T-cell (primary cell): Measurements from ENCODE around the gene JAML. TPM values are rescaled to one million over a fixed set of nuclear protein-coding genes. Genes with fewer than 3 reads are reported as not detected.
A peak's percentile ranks its signal among the peaks of the same experiment; 100 is the strongest.

Experiments
- ATAC-seq, 4 experiments: fragments of 200-7000 bp in 3 of 4; fragments of 150-1000 bp in 1 of 4; cut with Tn5 transposase; replicated peaks in 1 of 4; 1 replicate in 3 of 4; 2 replicates in 1 of 4; pipeline ENCODE4 v1.10.0; 2021; ENCODE audit warnings: moderate library complexity in 3 of 4, mild to moderate bottlenecking in 2 of 4, moderate number of reproducible peaks in 1 of 4
- CTCF ChIA-PET, 2 donors: fragments of 300-600 bp; sonication (Branson Sonifier 250); formaldehyde crosslinking; loops; one replicate each; lab custom pipeline; 2022; ENCODE audit warnings: antibody characterized with exemption in 2 of 2; lab: Charles Lee
- POLR2A ChIA-PET, 2 donors: fragments of 300-600 bp; sonication (Branson Sonifier 250); formaldehyde crosslinking; loops; one replicate each; lab custom pipeline; 2022; ENCODE audit warnings: antibody characterized with exemption in 2 of 2; lab: Charles Lee
- DNase-seq, 35 experiments: peaks; one replicate each; pipeline versions ENCODE4 v3.0.0 to v3.0.0-alpha.2; 2013 to 2023
- H3K27ac ChIP-seq: one replicate; pipeline ENCODE4 v1.5.1; 2013; ENCODE audit warnings: low read length
- H3K27me3 ChIP-seq, 2 experiments: replicated peaks in 1 of 2; 1 replicate in 1 of 2; 2 replicates in 1 of 2; pipeline versions ENCODE4 v1.6.1 to v1.7.0; 2013; ENCODE audit warnings: low read length in 1 of 2, mixed read lengths in 1 of 2; ENCODE audit not compliant: control insufficient read depth in 2 of 2, insufficient read depth in 2 of 2; ENCODE audit errors: extremely low read depth in 1 of 2
- H3K36me3 ChIP-seq, 2 donors: 1 replicate in 1 of 2; 2 replicates in 1 of 2; pipeline versions ENCODE4 v1.6.1 to v1.7.0; 2013; ENCODE audit warnings: low read length in 1 of 2; ENCODE audit not compliant: control insufficient read depth in 2 of 2, insufficient read depth in 1 of 2; ENCODE audit errors: extremely low read depth in 1 of 2
- H3K4me1 ChIP-seq, 2 experiments: 1 replicate in 1 of 2; 2 replicates in 1 of 2; pipeline versions ENCODE4 v1.6.1 to v1.7.0; 2013; ENCODE audit warnings: low read length in 2 of 2, mixed read lengths in 1 of 2; ENCODE audit not compliant: insufficient read depth in 2 of 2, control insufficient read depth in 1 of 2; ENCODE audit errors: extremely low read depth in 1 of 2
- H3K4me3 ChIP-seq, 2 donors: 1 replicate in 1 of 2; 2 replicates in 1 of 2; pipeline versions ENCODE4 v1.5.1 to v1.7.0; 2013; ENCODE audit warnings: mild to moderate bottlenecking in 2 of 2, low read length in 1 of 2, moderate library complexity in 1 of 2; ENCODE audit not compliant: control insufficient read depth in 1 of 2; ENCODE audit errors: extremely low read depth in 1 of 2
- H3K9me3 ChIP-seq: 2 replicates; pipeline ENCODE4 v1.7.0; 2013
- H3K27ac Mint-ChIP-seq, 2 donors: one replicate each; pipeline ENCODE4 v1.8.0; 2020 to 2021; ENCODE audit warnings: mild to moderate bottlenecking in 2 of 2, mixed read lengths in 2 of 2
- H3K27me3 Mint-ChIP-seq, 2 donors: one replicate each; pipeline ENCODE4 v1.8.0; 2021 to 2022; ENCODE audit warnings: mixed read lengths in 2 of 2
- H3K36me3 Mint-ChIP-seq: one replicate; pipeline ENCODE4 v1.8.0; 2021; ENCODE audit warnings: mixed read lengths
- H3K4me1 Mint-ChIP-seq, 3 donors: one replicate each; pipeline ENCODE4 v1.8.0; 2020 to 2022; ENCODE audit warnings: mixed read lengths in 3 of 3, mild to moderate bottlenecking in 1 of 3
- H3K4me3 Mint-ChIP-seq, 3 donors: one replicate each; pipeline ENCODE4 v1.8.0; 2020 to 2022; ENCODE audit warnings: mild to moderate bottlenecking in 3 of 3, mixed read lengths in 3 of 3, moderate library complexity in 3 of 3
- H3K9me3 Mint-ChIP-seq, 3 donors: one replicate each; pipeline ENCODE4 v1.8.0; 2020 to 2022; ENCODE audit warnings: mixed read lengths in 3 of 3
- WGBS: methylation state at CpG from one replicate; pipeline ENCODE4 v1.1.5; 2013; ENCODE audit warnings: missing lambda C conversion rate; ENCODE audit not compliant: insufficient coverage; 5-methylcytosine and 5-hydroxymethylcytosine counted together
- total RNA-seq, 35 experiments: library from RNA in 6 of 35; stranded (reverse) in 6 of 35; fragments of 120-200 nt in 1 of 35; gene quantifications; one replicate each; pipeline versions ENCODE4 v1.2.1 to v1.2.4 and lab custom pipeline; 2013 to 2026

Gene JAML
- total RNA-seq, 5 donors from 2014 or later (not counting 1 experiment from before 2014, with no cell fraction given) = 60.8 to 165 (median 95.8) TPM

- Histone ChIP-seq H3K27me3 (no peaks in the 10 kb centered on the region), H3K4me1 (peaks cover 49 to 54% of the 10 kb centered on the region in 2 experiments), H3K27ac (peak overlapping the region; percentile 66), H3K4me3 (no peak overlapping the region), H3K9me3 (no peaks in the 10 kb centered on the region), H3K36me3 (peaks cover 0 to 54% of the 10 kb centered on the region in 2 donors)
- H3K27me3 Mint-ChIP-seq = no peaks in the 10 kb centered on the region
- H3K27ac Mint-ChIP-seq = peak overlapping the region in 1 of 2 donors; percentile 97
- ATAC-seq (no peak), DNase-seq (no peak)
- ChIA-PET POLR2A (no interaction called here), CTCF (interaction anchor here in 1 of 2 donors (1.7 kb wide), 1 partner anchor 7 kb away, joined by 3 read pairs; no protein-coding TSS in a partner anchor)
- no peaks in the 10 kb centered on the region for H3K9me3 Mint-ChIP-seq
- H3K4me3 Mint-ChIP-seq = peak overlapping the region; percentile 37 to 53 (median 43)
- H3K4me1 Mint-ChIP-seq = peaks cover 17 to 41% (median 37%) of the 10 kb centered on the region in 3 donors
- 91% methylated on average over 7 of the region's 9 CpGs for WGBS
- H3K36me3 Mint-ChIP-seq = peaks cover 28% of the 10 kb centered on the region
Measured at GRCh38 chr11:118205606-118206378, 19.0 kb downstream of the JAML start.

GRCh38 chr11:118202599-118203422 lies 22.0 kb downstream of the JAML start:
- peak in 34 of 35 experiments; percentile 38 to 69 (median 57) for DNase-seq
- Mint-ChIP-seq H3K4me1 (peaks cover 17 to 41% (median 31%) of the 10 kb centered on the region in 3 donors), H3K27me3 (no peaks in the 10 kb centered on the region), H3K27ac (no peak overlapping the region), H3K36me3 (peaks cover 12% of the 10 kb centered on the region), H3K4me3 (no peak overlapping the region), H3K9me3 (no peaks in the 10 kb centered on the region)
- ChIA-PET CTCF (interaction anchor here (0.5 to 1.9 kb wide), 15 partner anchors 12 to 279 kb away, joined by 3 to 10 read pairs (median 4); partner anchors contain the start of genes JAML (in 1 of the 2) and MPZL3 (in 1 of the 2)), POLR2A (interaction anchor here in 1 of 2 donors (0.8 to 1.4 kb wide), 4 partner anchors 12 to 54 kb away, joined by 3 to 6 read pairs (median 4); no protein-coding TSS in a partner anchor)
- H3K4me1 ChIP-seq = peaks cover 57 to 62% of the 10 kb centered on the region in 2 experiments
- no peaks in the 10 kb centered on the region for H3K9me3 ChIP-seq
- H3K36me3 ChIP-seq = peaks cover 2 to 33% of the 10 kb centered on the region in 2 donors
- ATAC-seq = peak; percentile 53 to 77 (median 66)
- H3K4me3 ChIP-seq = no peak overlapping the region
- H3K27me3 ChIP-seq = no peaks in the 10 kb centered on the region
- H3K27ac ChIP-seq = peak overlapping the region; percentile 48
- 91% methylated on average over 3 of the region's 7 CpGs for WGBS

- Histone ChIP-seq H3K9me3 (no peaks in the 10 kb centered on the region), H3K27ac (peak overlapping the region; percentile 48), H3K4me3 (no peak overlapping the region), H3K36me3 (peaks cover 2 to 41% of the 10 kb centered on the region in 2 donors), H3K27me3 (no peaks in the 10 kb centered on the region), H3K4me1 (peaks cover 52 to 59% of the 10 kb centered on the region in 2 experiments)
- Mint-ChIP-seq H3K4me3 (no peak overlapping the region), H3K9me3 (no peaks in the 10 kb centered on the region), H3K27ac (no peak overlapping the region), H3K36me3 (peaks cover 14% of the 10 kb centered on the region), H3K27me3 (no peaks in the 10 kb centered on the region), H3K4me1 (peaks cover 14 to 35% (median 24%) of the 10 kb centered on the region in 3 donors)
- ChIA-PET CTCF (interaction anchor here (0.5 to 1.9 kb wide), 17 partner anchors 13 to 280 kb away, joined by 3 to 10 read pairs (median 4); partner anchors contain the start of genes JAML (in 1 of the 2) and MPZL3 (in 1 of the 2)), POLR2A (interaction anchor here in 1 of 2 donors (0.8 to 1.4 kb wide), 4 partner anchors 12 to 55 kb away, joined by 3 to 6 read pairs (median 4); no protein-coding TSS in a partner anchor)
- no CpG with 5 or more reads among the region's 2 CpGs for WGBS
- peak in 1 of 35 experiments; percentile 27 for DNase-seq
- ATAC-seq = no peak
Measured at GRCh38 chr11:118201966-118202365, 22.8 kb downstream of the JAML start.

- H3K36me3 ChIP-seq = peaks cover 2 to 50% of the 10 kb centered on the region in 2 donors
- 86% methylated on average over 4 of the region's 9 CpGs for WGBS
Measured at GRCh38 chr11:118200901-118201680, 23.7 kb downstream of the JAML start.

GRCh38 chr11:118200497-118200896 lies 24.3 kb downstream of the JAML start:
- Mint-ChIP-seq H3K36me3 (peaks cover 16% of the 10 kb centered on the region), H3K9me3 (no peaks in the 10 kb centered on the region), H3K4me1 (peaks cover 9 to 20% (median 14%) of the 10 kb centered on the region in 3 donors), H3K4me3 (no peak overlapping the region), H3K27ac (no peak overlapping the region), H3K27me3 (no peaks in the 10 kb centered on the region)
- H3K27ac ChIP-seq = peak overlapping the region; percentile 7
- ChIA-PET CTCF (interaction anchor here in 1 of 2 donors (2.4 kb wide), 1 partner anchor 39 kb away, joined by 13 read pairs; no protein-coding TSS in a partner anchor), POLR2A (no interaction called here)
- no peak for ATAC-seq
- H3K27me3 ChIP-seq = no peaks in the 10 kb centered on the region
- H3K4me3 ChIP-seq = no peak overlapping the region
- no peak for DNase-seq
- WGBS = no CpG with 5 or more reads among the region's 5 CpGs
- peaks cover 40 to 47% of the 10 kb centered on the region in 2 experiments for H3K4me1 ChIP-seq
- peaks cover 2 to 50% of the 10 kb centered on the region in 2 donors for H3K36me3 ChIP-seq
- no peaks in the 10 kb centered on the region for H3K9me3 ChIP-seq

More at GRCh38 chr11:118200901-118201680, 23.7 kb downstream of the JAML start:
- Histone ChIP-seq H3K4me3 (no peak overlapping the region), H3K4me1 (peaks cover 45 to 53% of the 10 kb centered on the region in 2 experiments), H3K9me3 (no peaks in the 10 kb centered on the region), H3K27me3 (no peaks in the 10 kb centered on the region), H3K27ac (peak overlapping the region; percentile 7)
- Mint-ChIP-seq H3K9me3 (no peaks in the 10 kb centered on the region), H3K36me3 (peaks cover 16% of the 10 kb centered on the region), H3K27me3 (no peaks in the 10 kb centered on the region), H3K27ac (no peak overlapping the region), H3K4me3 (no peak overlapping the region), H3K4me1 (peaks cover 14 to 26% (median 15%) of the 10 kb centered on the region in 3 donors)
- peak in 26 of 35 experiments; percentile 4 to 69 (median 28) for DNase-seq
- ATAC-seq = peak; percentile 39 to 86 (median 48)
- ChIA-PET POLR2A (no interaction called here), CTCF (interaction anchor here in 1 of 2 donors (0.6 to 1.9 kb wide), 4 partner anchors 15 to 90 kb away, joined by 3 to 10 read pairs (median 6); no protein-coding TSS in a partner anchor)
